Stimulated activated CD4-positive, alpha-beta T cell treated with anti-CD3 and anti-CD28 coated beads, Interleukin-4, amount 100 ng/mL, for 4 hours (primary cell): ENCODE data around the gene SPO11.

Experiments used
- DNase-seq, 2 experiments: peaks; one replicate each; pipeline ENCODE4 v3.0.0-alpha.2; 2020

Gene SPO11

GRCh38 chr20:57312138-57312537, 17.5 kb upstream of the SPO11 start:
- DNase-seq = no peak

- DNase-seq = no peak
Observed at GRCh38 chr20:57313230-57313629, 16.4 kb upstream of the SPO11 start.

- DNase-seq = no peak
Observed at GRCh38 chr20:57313951-57314350, 15.7 kb upstream of the SPO11 start.

GRCh38 chr20:57315083-57315975, 14.3 kb upstream of the SPO11 start:
- DNase-seq = no peak

- no peak for DNase-seq
Observed at GRCh38 chr20:57315976-57316480, 13.6 kb upstream of the SPO11 start.

DNA sequence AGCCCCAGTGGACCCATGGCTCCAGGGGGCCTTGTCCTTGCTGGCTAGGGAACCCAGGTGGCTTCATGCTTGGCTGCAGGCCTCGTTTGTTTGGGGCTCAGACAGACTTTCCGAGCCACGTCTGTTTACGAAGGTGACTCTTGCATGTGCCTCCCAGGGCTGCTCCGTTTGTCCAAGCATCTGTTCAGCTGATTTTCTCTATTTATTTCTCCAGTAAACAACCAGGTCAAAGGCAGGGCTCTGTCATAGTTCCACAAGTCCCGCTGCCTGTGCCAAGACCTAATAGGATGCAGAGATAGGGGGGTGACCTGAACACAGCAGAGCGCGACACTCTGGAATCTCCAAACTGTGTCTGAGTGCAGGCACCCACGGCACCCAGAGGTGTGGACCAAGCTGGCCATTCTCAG, 12.8 kb upstream of the SPO11 start:
- DNase-seq = no peak

- no peak for DNase-seq
Observed at GRCh38 chr20:57317316-57317788, 12.3 kb upstream of the SPO11 start.

DNA sequence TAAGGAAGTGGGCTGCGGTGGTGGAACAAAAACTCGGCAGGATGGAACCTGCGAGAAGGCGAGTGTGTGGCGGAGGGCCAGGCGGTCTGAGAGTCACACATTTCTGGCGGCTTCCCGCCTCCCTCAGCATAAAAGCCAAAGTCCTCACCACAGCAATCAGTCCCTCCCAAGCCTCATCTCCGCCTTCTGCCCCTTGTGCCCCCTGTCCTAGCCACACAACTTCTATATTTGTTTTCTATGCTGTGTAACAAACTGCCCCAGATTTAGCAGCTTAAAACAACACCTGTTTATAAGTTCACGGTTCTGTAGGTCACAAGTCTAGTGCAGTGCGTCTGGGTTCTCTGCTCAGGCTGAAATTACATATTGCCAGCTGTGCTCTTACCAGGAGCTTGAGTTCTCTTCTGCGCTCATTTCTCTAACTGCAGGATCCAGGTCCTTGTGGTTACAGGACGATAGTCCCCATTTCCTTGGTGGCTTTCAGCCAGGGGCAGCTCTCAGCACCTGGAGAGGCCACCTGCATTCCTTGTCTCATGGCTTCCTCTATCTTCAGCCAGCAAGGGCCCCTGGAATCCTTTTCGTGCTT, 11.7 kb upstream of the SPO11 start:
- no peak for DNase-seq

DNA sequence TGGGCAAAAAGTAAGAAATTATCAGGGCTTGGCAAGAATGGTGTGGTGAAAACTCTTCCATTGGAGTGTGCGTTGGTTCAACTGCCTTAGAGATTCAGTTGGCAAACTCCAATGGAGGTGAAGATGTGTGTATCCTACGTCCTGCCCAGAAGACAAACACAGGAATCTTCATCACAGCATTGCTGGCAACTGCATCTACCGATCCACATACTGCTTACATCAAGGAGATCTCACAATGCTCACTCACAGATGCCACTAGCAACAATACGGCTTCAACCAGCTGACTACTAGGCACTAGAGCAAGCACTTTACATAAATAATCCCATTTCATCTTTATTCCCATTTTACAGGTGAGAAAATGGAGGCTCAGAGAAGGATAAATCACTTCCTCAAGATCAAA, 10.0 kb upstream of the SPO11 start:
- no peak for DNase-seq

DNA sequence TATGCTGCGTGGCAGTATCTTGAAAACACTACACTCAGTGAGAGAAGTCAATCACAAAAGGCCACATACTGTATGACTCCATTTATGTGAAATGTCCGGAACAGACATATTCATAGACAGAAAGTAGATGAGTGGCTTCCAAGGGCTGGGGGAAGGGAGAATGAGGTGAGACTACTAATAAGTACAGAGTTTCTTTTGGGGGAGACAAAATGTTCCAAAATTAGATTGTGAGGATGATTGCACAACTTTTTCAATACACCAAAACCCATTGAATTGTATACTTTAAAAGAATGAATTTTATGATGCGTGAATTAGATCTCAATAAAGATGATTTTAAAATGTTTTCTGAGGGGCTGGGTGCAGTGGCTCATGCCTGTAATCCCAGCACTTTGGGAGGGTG, 9.2 kb upstream of the SPO11 start:
- DNase-seq = no peak

- DNase-seq = no peak
Observed at GRCh38 chr20:57321142-57321541, 8.5 kb upstream of the SPO11 start.

DNA sequence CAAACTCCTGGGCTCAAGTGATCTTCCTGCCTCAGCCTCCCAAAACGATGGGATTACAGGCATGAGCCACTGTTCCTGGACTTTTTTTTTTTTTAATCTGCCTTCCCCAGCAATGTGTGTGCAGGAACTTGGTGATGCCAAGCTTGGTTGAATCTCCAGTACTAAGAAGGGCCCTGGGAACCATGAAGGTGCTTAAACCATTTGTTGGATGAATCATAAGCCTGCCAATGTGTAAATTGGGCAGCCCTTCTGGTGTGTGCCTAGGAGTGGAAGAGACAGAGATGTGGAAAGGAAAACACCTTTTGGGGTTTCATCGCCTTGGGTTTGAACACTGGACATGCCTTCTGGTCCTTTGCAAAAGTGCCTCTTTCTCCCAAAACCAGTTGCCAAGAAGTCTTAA, 7.1 kb upstream of the SPO11 start:
- no peak for DNase-seq

- no peak for DNase-seq
Observed at GRCh38 chr20:57323034-57323433, 6.6 kb upstream of the SPO11 start.

DNA sequence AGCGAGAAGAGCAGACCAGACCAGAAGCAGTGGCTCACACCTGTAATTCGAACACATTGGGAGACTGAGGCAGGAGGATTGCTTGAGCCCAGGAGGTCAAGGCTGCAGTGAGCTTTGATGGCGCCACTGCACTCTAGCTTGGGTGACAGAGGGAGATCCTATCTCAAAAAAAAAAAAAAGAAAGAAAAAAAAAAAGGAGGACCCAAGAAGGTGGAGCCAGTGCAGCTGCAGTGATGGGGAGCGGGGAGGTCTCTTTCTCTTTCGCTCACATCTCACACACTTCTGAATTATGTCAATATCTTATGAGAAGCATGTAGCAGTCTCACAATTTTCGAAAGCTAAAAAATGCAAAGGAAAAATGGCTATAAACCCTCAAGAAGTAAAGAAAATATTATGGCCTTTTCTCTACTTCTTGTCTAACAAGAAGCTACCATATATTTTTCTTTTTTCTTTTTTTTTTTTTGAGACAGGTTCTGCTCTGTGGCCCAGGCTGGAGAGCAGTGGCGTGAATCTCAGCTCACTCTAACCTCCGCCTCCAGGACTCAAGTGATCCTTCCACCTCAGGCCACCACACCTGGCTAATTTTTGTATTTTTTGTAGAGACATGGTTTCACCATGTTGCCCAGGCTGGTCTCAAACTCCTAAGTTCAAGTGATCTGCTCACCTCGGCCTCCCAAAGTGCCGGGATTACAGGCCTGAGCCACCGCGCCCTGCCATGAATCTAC, 3.8 kb upstream of the SPO11 start:
- DNase-seq = no peak

- DNase-seq = no peak
Observed at GRCh38 chr20:57326667-57327455, 2.7 kb upstream of the SPO11 start.

DNA sequence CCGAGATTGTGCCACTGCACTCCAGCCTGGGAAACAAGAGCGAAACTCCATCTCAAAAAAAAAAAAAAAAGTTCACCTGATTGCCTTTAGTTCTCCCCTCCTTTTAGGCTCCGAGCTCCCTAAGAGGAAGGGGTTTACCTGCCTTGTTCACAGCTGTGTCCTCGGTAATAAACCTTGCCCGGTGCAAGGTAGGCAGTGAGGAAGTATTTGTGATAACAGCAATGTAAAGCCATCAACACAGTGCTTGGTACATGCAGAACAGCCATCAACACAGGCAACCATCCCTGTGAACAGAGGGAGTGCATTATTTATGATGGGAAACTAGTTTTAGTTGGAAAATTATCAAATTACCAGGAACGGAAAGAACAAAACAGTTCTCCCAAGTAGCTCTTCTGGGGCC, 1.8 kb upstream of the SPO11 start:
- no peak for DNase-seq

- DNase-seq = no peak
Observed at GRCh38 chr20:57330998-57331397, 1.4 kb downstream of the SPO11 start.

DNA sequence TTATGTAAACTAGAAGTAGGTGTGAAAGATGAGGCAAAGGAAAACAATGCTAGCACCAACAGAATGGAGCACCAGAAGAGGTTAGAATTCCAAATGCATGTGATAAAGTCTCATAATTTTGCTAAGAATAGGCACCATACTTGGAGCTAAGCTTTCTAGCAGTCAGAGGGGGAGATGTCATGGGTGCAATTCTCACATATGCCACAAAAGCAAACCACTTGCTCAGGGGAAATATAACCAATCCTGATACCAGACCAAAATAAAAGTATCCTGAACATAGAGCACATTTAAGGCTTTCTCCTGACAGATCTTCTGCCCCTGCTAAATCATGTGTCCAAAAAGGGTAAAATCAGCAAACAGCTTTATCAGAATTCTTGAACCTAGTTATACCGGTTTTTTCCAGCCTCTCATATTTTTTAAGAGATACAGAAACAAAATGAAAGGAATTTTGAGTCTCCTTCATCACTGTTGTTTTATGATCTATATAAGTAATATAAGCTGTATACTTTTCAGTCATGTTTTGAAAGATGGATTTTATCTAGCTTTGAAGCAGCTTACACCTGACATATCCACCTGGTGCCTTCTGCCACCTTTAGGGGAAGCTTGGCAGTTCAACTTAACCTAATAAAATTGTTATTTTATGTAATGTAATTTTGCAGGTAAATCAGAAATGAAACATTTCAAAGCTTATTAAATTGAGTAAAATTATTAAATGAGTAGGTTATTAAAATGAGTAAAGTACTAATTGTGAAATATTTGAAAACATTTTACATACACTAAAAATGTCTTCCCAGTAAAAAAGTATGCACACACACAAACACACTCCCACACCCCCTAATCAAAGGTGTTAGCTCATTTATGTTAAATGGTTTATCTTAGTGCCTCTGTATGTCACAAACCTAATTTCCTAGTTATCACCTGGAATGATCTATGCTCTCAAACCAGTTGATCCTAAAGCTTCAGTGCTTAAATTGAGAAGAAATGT, 2.8 kb downstream of the SPO11 start:
- no peak for DNase-seq

- DNase-seq = no peak
Observed at GRCh38 chr20:57335392-57335791, 5.8 kb downstream of the SPO11 start.

DNA sequence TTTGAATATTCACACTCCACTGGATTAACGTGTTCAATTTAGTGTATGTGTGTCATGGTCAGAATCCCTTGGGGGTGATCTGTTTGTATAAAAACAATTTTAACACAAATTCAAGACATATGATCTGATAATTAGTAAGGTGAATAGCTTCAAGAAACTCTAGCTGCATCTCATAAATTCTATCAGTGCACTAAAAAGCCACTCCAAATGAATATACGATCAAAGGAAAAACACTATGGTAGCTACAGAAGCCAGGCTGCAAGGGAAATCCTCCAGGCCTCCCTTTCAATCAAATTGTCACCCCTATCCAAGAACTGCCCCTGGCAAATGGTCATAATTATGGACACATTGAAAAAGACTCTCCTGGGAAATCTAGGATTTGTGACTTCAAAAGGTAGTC, 12.1 kb downstream of the SPO11 start:
- DNase-seq = no peak

- no peak for DNase-seq
Observed at GRCh38 chr20:57342829-57343228, 13.2 kb downstream of the SPO11 start.
